Amniotic stem cell (primary cell): ENCODE results near the gene KCNT2.

Source experiments
- DNase-seq: peaks from one replicate; lab custom pipeline; 2025; lab: John Stamatoyannopoulos, UW

KCNT2 gene

DNA sequence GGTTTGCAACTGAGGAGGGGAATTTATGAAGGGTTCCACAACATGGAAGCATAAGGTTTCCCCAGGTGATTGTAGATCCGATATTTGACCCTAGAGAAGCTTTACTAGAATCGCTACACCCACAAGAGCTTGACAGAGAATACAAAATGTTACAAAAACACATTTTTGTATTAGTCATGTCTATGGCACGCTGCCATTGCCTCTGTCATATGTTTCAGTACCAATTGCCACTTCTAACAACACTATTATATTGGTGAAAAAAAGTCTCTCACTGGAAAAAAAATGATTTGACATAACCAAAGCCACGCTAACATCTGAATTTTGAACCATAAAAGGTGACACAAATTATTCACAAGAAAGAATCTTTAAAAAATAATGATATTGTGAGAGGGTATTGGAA, 214.5 kb downstream of the KCNT2 start:
- no peak for DNase-seq

DNA sequence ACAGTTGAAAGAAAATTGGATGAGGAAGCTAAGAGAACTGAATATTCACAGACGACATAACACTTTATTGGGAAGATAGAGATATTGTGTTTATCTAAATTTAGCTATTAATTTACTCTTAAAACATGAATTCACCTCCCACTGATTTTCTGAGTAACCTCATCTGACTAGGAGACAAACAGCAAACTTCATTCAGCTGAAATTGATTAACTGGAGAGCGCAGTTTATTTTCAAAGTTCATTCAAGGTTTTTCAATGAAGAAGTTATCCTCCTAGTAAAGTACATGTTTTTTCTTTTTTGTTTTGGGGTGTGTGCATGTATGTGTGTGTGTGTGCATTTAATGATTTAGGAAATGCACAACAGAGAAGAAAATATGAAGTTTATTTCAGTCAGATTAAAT, 215.0 kb downstream of the KCNT2 start:
- DNase-seq, result no peak

DNA sequence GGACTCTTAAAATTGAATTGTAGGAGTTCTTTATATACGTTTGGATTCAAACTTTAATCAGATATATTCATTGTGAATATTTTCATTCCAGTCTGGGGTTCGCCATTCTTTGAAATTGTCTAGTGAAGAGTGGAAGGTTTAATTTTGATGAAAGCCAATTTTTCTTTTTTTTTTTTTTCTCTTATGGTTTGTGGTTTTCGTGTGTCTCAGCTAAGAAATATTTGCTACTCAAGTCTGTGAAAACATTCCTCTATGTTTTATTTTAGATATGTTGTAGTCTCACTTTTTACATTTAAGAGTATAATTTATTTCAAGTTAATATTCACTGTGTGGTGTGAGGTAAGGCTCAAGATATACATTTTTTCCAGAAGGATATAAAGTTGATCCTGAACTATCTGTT, 220.5 kb downstream of the KCNT2 start:
- no peak for DNase-seq

DNA sequence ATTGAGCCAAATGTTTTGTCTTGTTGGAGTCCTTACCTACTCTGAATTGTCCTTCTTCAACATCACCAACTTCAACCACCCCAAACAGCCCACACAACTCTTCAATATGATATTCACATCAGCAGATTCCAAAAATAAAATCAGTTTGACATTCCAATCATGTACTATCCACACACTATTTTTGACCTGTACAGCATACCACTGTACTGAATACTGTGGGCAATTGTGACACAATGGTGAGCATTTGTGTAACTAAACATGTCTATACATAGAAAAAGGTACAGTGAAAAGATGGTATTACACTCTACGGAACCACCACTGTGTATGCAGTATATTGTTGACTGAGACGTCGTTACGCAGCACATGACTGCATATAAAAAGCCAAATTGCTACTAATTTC, 223.1 kb downstream of the KCNT2 start:
- no peak for DNase-seq

DNA sequence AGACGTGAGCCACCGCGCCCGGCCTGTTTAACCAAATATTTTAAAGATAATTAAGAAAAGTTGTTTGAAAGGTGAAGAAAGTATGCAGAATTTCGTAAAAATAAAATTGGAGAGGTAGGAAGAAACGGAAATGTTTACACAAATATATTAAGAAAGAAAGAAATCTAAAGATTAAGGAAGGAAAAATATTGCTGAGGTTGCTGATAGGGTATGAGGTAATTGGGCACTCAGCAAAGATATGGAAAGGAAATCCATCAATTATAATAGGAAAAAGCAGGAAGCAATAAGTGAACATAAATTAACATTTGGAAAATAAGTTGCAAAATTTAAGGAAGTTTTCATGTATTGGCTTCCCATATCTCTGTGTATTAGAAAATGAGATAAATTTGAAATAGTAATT, 225.9 kb downstream of the KCNT2 start:
- DNase-seq, result no peak

DNA sequence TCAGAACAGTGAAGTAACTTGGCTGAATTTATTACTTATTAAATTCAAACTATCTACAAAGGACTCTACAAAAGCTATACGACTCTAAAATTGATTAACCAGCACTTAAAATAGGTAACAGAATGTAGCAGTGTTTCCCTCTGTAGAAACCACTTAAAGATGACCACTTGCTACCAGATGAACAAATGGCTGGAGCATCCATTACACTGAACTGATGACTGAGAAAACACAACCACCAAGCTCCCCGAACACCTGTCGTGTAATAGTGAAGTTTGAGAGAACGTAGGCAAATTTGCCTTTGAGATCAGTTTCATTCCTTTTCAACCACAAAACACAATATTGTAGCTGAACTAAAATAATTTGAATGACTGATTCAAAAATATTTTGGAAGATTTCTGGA, 226.7 kb downstream of the KCNT2 start:
- DNase-seq, result no peak

GRCh38 chr1:196380316-196380715, 227.9 kb downstream of the KCNT2 start:
- no peak for DNase-seq

DNA sequence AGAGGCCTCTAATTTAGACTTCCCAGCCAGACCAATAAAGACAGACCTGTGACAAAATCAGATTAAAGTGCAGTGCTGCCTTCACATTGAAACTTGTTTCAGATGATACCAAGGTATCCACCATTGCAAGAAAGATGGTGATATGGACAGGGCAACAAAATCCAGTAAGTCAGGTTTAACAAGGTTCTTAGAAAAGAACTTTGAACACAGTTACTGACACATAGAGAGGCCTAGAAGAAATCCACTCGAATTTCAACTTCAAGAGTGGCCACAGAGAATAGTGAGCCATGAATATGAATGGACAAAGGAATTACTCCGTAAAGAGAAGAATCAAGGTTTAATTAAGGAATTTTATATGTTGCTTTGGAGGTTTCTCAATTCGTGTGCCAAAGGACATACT, 230.4 kb downstream of the KCNT2 start:
- DNase-seq, result no peak

GRCh38 chr1:196376630-196377328, 231.5 kb downstream of the KCNT2 start:
- DNase-seq, result no peak

GRCh38 chr1:196373798-196374197, 234.4 kb downstream of the KCNT2 start:
- no peak for DNase-seq

DNA sequence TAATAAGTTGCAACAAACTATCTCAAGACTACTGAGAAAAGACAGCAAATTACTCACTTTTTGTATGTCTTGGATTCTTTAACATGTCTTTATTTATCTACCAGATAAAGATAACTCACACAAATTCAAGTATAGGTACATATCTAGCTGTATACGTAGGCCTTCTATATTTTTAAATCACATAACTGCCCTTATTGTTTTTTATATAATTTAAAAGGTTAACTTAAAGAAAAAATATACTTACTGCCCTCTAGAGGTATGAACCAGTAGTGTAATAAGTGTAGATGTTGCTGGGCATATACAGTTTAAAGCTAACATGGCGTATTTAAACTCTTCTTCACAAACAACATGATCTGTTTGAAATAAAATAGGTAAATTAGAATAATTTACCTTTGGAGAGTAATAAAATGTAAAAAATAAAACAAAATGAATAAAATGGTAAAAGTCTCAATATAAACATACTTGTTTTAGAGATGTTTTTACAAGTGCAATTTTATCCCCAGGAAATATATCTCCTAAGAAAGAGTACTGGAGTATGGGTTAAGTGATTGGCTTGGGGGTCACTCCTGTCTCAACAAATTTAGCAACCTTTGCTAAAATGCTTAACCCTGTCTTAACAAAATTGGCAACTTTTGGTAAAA, 235.2 kb downstream of the KCNT2 start:
- no peak for DNase-seq

DNA sequence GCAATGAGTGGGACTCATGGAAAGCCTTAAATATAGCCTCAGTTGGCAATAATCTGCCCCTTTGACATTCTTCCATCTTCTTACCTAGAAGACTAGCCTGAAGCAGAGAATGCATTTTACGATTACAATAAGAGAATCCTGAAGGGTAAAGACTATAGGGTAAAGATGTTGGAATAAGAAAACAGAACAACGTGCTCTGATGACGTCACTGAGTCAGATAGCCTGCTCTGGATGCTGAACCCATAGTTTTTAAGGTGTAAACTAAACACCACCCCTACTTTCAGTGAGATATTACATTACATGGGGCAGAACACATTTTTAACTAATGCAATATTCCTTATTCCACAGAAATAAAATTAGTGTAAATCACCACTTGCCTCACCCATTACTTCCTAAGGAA, 240.4 kb downstream of the KCNT2 start:
- DNase-seq, result no peak

- DNase-seq, result no peak
Observed at GRCh38 chr1:196366817-196367495, 241.3 kb downstream of the KCNT2 start.

GRCh38 chr1:196361112-196361714, 247.0 kb downstream of the KCNT2 start:
- DNase-seq, result no peak

DNA sequence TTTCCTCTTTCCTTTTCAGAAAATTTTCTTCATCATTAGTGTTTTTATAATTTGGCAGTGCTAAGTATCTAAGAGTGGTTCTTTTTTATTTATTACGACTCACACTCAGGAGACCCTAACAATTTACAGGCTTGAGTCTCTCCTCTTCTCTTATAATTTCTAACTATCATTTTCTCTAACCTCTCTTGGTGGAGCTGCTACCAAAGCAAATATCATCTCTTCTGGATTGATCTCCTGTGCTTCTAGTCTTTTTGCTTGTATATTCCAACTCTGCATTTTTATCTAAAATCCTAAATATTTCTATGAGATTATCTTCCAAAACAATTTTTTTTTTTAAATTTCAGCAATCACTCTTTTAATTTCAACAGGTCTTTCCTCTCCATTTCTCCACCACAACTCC, 250.3 kb downstream of the KCNT2 start:
- no peak for DNase-seq

DNA sequence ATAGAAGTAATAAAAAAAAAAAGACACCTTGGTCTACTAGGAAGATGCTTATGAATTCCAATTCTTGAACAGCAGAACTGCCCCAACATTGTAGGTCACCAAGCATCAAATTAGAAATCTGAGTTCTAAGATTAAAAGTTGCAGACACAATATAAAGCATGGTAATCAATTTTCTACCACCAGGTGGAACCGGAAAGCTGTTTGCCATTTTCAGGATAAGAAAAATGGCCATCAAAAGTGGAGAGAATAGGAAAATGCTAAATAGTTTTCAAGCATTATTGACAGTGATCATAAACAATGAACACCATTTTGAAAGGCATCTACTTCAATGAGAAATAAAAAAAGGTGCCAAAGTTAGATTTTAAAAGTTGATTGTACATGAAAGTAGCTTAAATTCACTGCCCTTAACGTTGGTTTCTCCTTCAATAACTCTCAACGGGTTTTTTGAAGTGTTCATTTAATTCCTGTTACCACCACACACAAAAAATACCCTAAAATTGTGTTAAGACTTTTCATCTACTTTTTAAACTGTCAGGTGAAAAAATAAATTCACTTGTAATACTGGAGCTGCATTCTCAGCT, 252.9 kb downstream of the KCNT2 start:
- DNase-seq, result no peak

DNA sequence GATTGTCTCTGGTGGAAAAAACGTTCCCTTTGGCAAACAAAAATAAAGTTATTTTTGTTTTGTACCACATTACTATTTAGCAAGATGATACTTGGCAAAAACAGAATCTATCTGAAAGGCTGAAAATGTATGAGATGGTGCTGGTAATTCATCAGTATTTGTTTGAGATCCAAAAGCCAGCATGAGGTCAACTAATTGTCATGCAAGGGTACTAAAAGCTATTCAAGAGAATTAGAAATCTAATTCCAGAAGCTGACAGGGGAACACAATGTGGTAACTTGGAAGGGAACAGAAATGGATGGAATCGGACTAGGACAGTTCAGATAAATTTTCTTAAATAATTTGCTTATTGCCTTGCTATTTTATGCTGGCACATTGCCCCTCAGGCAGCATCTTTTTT, 263.8 kb downstream of the KCNT2 start:
- DNase-seq, result no peak

DNA sequence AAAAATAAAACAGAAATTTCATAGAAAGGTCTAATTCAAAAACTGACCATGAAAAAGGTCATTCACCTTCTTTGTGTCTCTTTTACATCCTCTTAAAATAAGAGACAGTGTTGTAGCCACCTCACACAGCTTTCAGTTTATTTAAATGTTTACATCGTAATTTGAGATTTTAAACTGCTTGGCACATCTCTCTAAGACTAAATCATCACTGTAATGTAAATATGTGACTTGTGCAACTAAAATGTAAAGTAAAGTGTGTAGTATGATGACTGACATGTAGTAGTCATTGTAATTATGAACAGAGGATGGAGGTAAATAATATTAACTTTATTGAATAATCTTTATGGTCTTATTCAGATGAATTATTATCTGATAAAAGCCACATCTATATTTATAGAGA, 283.9 kb downstream of the KCNT2 start:
- DNase-seq, result no peak

GRCh38 chr1:196323869-196324268, 284.4 kb downstream of the KCNT2 start:
- no peak for DNase-seq

- no peak for DNase-seq
Observed at GRCh38 chr1:196319301-196319700, 288.9 kb downstream of the KCNT2 start.

- DNase-seq, result no peak
Observed at GRCh38 chr1:196317535-196318522, 290.4 kb downstream of the KCNT2 start.
